Astrocyte (in vitro differentiated cells and primary cell): Measurements from ENCODE around the gene ALG5.

ENCODE experiments used
- EZH2 ChIP-seq: IDR thresholded peaks from 2 replicates; pipeline ENCODE4 v1.6.1; 2012; ENCODE audit warnings: mild to moderate bottlenecking, low read length, inconsistent platforms; ENCODE audit not compliant: insufficient read depth
- TF ChIP-seq, protein P1 (sequence below): IDR thresholded peaks from 2 replicates; pipeline ENCODE4 v1.5.1; 2011; ENCODE audit warnings: low read depth, mild to moderate bottlenecking, inconsistent platforms, low read length, moderate library complexity; ENCODE audit not compliant: insufficient read depth

GRCh38 chr13:37037241-37037640 is 38.1 kb upstream of the ALG5 start:
- TF ChIP-seq, protein P1, sequence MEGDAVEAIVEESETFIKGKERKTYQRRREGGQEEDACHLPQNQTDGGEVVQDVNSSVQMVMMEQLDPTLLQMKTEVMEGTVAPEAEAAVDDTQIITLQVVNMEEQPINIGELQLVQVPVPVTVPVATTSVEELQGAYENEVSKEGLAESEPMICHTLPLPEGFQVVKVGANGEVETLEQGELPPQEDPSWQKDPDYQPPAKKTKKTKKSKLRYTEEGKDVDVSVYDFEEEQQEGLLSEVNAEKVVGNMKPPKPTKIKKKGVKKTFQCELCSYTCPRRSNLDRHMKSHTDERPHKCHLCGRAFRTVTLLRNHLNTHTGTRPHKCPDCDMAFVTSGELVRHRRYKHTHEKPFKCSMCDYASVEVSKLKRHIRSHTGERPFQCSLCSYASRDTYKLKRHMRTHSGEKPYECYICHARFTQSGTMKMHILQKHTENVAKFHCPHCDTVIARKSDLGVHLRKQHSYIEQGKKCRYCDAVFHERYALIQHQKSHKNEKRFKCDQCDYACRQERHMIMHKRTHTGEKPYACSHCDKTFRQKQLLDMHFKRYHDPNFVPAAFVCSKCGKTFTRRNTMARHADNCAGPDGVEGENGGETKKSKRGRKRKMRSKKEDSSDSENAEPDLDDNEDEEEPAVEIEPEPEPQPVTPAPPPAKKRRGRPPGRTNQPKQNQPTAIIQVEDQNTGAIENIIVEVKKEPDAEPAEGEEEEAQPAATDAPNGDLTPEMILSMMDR, result no peak
- TF ChIP-seq EZH2, result no peak
